Measurements from ENCODE around the gene ALK. TPM values are rescaled to one million over a fixed set of nuclear protein-coding genes. Genes with fewer than 3 reads are reported as not detected.

Gene ALK
- total RNA-seq, 1 donor from 2014 or later, result not detected

- DNase-seq (ENCODE audit: low read depth) (no peak), FAIRE-seq (no peak)
- H3K4me3 ChIP-seq (ENCODE audit: low read depth, low read length), result no peak overlapping the region
- H3K27me3 ChIP-seq (ENCODE audit: control insufficient read depth, insufficient read depth, low read length), result no peaks in the 10 kb centered on the region
- TF ChIP-seq, protein P1, sequence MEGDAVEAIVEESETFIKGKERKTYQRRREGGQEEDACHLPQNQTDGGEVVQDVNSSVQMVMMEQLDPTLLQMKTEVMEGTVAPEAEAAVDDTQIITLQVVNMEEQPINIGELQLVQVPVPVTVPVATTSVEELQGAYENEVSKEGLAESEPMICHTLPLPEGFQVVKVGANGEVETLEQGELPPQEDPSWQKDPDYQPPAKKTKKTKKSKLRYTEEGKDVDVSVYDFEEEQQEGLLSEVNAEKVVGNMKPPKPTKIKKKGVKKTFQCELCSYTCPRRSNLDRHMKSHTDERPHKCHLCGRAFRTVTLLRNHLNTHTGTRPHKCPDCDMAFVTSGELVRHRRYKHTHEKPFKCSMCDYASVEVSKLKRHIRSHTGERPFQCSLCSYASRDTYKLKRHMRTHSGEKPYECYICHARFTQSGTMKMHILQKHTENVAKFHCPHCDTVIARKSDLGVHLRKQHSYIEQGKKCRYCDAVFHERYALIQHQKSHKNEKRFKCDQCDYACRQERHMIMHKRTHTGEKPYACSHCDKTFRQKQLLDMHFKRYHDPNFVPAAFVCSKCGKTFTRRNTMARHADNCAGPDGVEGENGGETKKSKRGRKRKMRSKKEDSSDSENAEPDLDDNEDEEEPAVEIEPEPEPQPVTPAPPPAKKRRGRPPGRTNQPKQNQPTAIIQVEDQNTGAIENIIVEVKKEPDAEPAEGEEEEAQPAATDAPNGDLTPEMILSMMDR (IDR thresholded peaks at IDR 0.05; ENCODE audit: insufficient read depth, low read length, severe bottlenecking), result no peak
- peaks cover 6% of the 10 kb centered on the region for H3K36me3 ChIP-seq (ENCODE audit: control insufficient read depth, insufficient read depth, low read length)
Observed at GRCh38 chr2:29187926-29188325, 733.5 kb downstream of the ALK start.

DNA sequence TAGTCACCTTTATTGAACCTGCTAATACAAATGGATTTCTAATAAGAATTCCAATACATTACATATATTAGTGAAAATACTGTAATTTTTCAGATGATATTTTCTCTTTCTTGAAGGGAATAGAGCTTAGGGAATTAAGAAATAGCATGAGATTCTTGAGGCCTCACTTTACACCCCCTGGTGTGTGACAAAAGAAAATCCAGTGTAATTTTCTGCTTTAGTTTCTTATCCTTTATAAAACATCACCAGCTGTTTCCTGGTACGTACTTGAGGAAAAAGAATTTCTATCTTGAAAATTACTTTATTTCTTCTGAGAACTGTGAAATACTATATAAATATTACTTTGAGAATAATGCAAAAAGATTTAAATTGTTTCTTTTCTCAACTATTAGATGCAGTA lies 734.6 kb downstream of the ALK start:
- FAIRE-seq (no peak), DNase-seq (ENCODE audit: low read depth) (no peak)
- H3K27me3 ChIP-seq (ENCODE audit: control insufficient read depth, insufficient read depth, low read length), result no peaks in the 10 kb centered on the region
- no peak overlapping the region for H3K4me3 ChIP-seq (ENCODE audit: low read depth, low read length)
- TF ChIP-seq, protein P1 (IDR thresholded peaks at IDR 0.05; ENCODE audit: insufficient read depth, low read length, severe bottlenecking), result no peak
- peaks cover 8% of the 10 kb centered on the region for H3K36me3 ChIP-seq (ENCODE audit: control insufficient read depth, insufficient read depth, low read length)

DNA sequence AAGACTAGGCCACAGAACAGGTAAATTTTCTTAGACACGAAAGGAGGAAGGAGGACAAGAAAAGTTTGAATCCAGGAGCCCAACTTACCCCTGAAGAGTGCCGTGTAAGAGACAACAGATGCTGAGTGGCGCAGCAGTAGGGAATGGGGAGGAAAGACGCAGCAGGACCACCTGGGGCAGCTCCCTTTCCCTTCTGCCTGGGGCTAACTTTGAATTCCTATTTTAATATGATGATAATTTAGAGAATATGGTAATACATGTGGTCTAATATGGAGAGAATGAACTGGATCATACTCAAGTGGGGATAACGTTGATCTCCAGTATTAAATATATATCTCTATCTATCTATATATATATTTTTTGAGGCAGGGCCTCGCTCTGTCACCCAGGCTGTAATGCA lies 736.9 kb downstream of the ALK start:
- Histone ChIP-seq H3K4me3 (ENCODE audit: low read depth, low read length) (no peak overlapping the region), H3K27me3 (ENCODE audit: control insufficient read depth, insufficient read depth, low read length) (no peaks in the 10 kb centered on the region), H3K36me3 (ENCODE audit: control insufficient read depth, insufficient read depth, low read length) (peaks cover 17% of the 10 kb centered on the region)
- DNase-seq (ENCODE audit: low read depth) (no peak), FAIRE-seq (no peak)
- TF ChIP-seq, protein P1 (IDR thresholded peaks at IDR 0.05; ENCODE audit: insufficient read depth, low read length, severe bottlenecking), result no peak

DNA sequence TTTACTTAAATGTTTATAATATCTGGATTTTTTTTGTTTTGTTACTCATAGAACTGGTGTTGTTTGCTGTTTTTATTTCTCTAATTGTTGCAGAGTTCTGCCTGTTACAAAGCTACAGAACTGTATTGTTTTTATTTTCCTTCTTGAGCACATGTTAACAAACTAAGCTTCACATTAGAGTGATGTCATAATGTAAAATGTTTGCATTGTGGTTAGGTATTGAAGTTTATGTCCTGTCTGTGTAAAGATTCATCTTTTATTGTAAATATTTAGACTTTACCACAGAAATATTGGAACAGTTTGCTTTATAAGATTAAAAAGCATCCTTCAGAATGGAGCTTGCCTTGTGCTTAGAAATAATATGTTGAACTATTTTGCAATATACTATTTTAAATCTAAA lies 738.5 kb downstream of the ALK start:
- H3K27me3 ChIP-seq (ENCODE audit: control insufficient read depth, insufficient read depth, low read length), result no peaks in the 10 kb centered on the region
- H3K4me3 ChIP-seq (ENCODE audit: low read depth, low read length), result no peak overlapping the region
- TF ChIP-seq, protein P1 (IDR thresholded peaks at IDR 0.05; ENCODE audit: insufficient read depth, low read length, severe bottlenecking), result no peak
- no peak for DNase-seq (ENCODE audit: low read depth)
- no peak for FAIRE-seq
- H3K36me3 ChIP-seq (ENCODE audit: control insufficient read depth, insufficient read depth, low read length), result peaks cover 19% of the 10 kb centered on the region

GRCh38 chr2:29182334-29182733 lies 739.1 kb downstream of the ALK start:
- Histone ChIP-seq H3K36me3 (ENCODE audit: control insufficient read depth, insufficient read depth, low read length) (peaks cover 18% of the 10 kb centered on the region), H3K27me3 (ENCODE audit: control insufficient read depth, insufficient read depth, low read length) (no peaks in the 10 kb centered on the region), H3K4me3 (ENCODE audit: low read depth, low read length) (no peak overlapping the region)
- DNase-seq (ENCODE audit: low read depth) (no peak), FAIRE-seq (no peak)
- TF ChIP-seq, protein P1 (IDR thresholded peaks at IDR 0.05; ENCODE audit: insufficient read depth, low read length, severe bottlenecking), result no peak

- Histone ChIP-seq H3K36me3 (ENCODE audit: control insufficient read depth, insufficient read depth, low read length) (peaks cover 23% of the 10 kb centered on the region), H3K27me3 (ENCODE audit: control insufficient read depth, insufficient read depth, low read length) (no peaks in the 10 kb centered on the region), H3K4me3 (ENCODE audit: low read depth, low read length) (no peak overlapping the region)
- FAIRE-seq, result no peak
- TF ChIP-seq, protein P1 (IDR thresholded peaks at IDR 0.05; ENCODE audit: insufficient read depth, low read length, severe bottlenecking), result no peak
- DNase-seq (ENCODE audit: low read depth), result no peak
Observed at GRCh38 chr2:29175338-29175737, 746.0 kb downstream of the ALK start.
